Measurements from ENCODE around the gene AKT1. TPM values are rescaled to one million over a fixed set of nuclear protein-coding genes. Genes with fewer than 3 reads are reported as not detected.
A peak's percentile ranks its signal among the peaks of the same experiment; 100 is the strongest.

AKT1 gene
- total and polyA plus RNA-seq, 2 of the 13 experiments (the other 11 are each of a cell fraction or from before 2014, with no cell fraction given): 96.2 to 116 TPM

GRCh38 chr14:104741108-104741802, 54.3 kb downstream of the AKT1 start:
- peaks cover 39% of the 10 kb centered on the region for H3K4me1 ChIP-seq (ENCODE audit: insufficient read depth, low read length)
- H3K27me3 ChIP-seq (ENCODE audit: control insufficient read depth in 1 of 2, insufficient read depth in 2 of 2, low read length in 2 of 2): no peaks in the 10 kb centered on the region
- no TSS peak for BruUV-seq (replicated peaks)
- in situ Hi-C loops (cut with HindIII; ENCODE audit: extremely low pct_ligation_motif_present, low pct_unique_long_range_greater_than_20kb) (no loop called here), intact Hi-C loops (cut with micrococcal nuclease; ENCODE audit: unreplicated experiment) (no loop called here)
- CTCF ChIA-PET (ENCODE audit: low intra/inter-chr PET ratio, low total read pairs): no interaction called here
- FAIRE-seq (no peak), DNase-seq (ENCODE audit: low spot score) (no peak), ATAC-seq (no peak)
- H3K4me2 ChIP-seq (ENCODE audit: low read depth, low read length): no peak overlapping the region
- no peaks in the 10 kb centered on the region for H4K20me1 ChIP-seq (ENCODE audit: insufficient read depth, low read length)
- no peaks in the 10 kb centered on the region for H3K9me3 ChIP-seq (ENCODE audit: low read length)
- 84% methylated on average over 22 of the region's 29 CpGs for WGBS (ENCODE audit: low lambda C conversion rate)
- H3K27ac ChIP-seq (ENCODE audit: extremely low read length, insufficient read depth, low read length): no peak overlapping the region
- H3K4me3 ChIP-seq (replicated peaks in 1 of 3; ENCODE audit: insufficient read depth in 1 of 3, low read depth in 2 of 3, low read length in 3 of 3): no peak overlapping the region
- H2AFZ ChIP-seq (ENCODE audit: low read length): no peak overlapping the region
- H3K36me3 ChIP-seq (replicated peaks in 1 of 2; ENCODE audit: control insufficient read depth in 1 of 2, insufficient read depth in 2 of 2, low read length in 2 of 2): no peaks in the 10 kb centered on the region; a peak in 2 of 5 replicates
- no peak overlapping the region for H3K9ac ChIP-seq (ENCODE audit: insufficient read depth, low read depth, low read length)
- POLR2A ChIA-PET: no interaction called here
- H3K79me2 ChIP-seq (ENCODE audit: insufficient read depth, low read length): no peaks in the 10 kb centered on the region
- TF ChIP-seq ZNF589 (CRISPR knock-in tag; conservative IDR thresholded peaks at IDR 0.05): no peak
- TF ChIP-seq YEATS2 (CRISPR knock-in tag; IDR thresholded peaks at IDR 0.05; ENCODE audit: borderline replicate concordance): no peak
- TF ChIP-seq HNRNPL (IDR thresholded peaks at IDR 0.05; ENCODE audit: low read depth, low read length): 0 out of 2 replicates have a peak, but pooled peaks have one; percentile 30
- no peak for TF ChIP-seq ZNF773 (CRISPR knock-in tag; IDR thresholded peaks at IDR 0.05; ENCODE audit: borderline replicate concordance)
- TF ChIP-seq ZNF687 (CRISPR knock-in tag; IDR thresholded peaks at IDR 0.05): 0 out of 2 replicates have a peak, but pooled peaks have one; percentile 27
- no peak for TF ChIP-seq ZNF10 (CRISPR knock-in tag; IDR thresholded peaks at IDR 0.05; ENCODE audit: borderline replicate concordance, low read depth)
- TF ChIP-seq ZHX1 (CRISPR knock-in tag; IDR thresholded peaks at IDR 0.05; ENCODE audit: low read depth): no peak
- TF ChIP-seq ZNF512B (CRISPR knock-in tag; IDR thresholded peaks at IDR 0.05; ENCODE audit: borderline replicate concordance): no peak
